ENCODE data around the gene PLEKHA3.

Gene PLEKHA3

DNA sequence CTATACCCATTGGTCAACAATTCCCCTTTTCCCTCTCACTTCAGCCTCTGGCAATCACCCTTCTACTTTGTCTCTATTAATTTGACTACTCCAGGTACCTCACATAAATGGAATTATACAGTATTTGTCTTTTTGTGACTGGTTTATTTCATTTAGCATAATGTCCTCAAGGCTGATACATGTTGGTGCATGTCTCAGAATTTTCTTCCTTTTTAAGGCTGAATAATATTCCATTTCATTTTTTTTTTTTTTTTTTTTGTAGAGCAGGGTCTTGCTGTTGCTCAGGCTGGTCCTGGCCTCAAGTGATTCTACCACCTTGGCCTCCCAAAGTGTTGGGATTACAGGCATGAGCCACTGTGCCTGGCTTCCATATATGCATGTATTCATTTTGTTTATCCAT, 3.8 kb upstream of the PLEKHA3 start:
- Histone ChIP-seq H3K9me3 (ENCODE audit: insufficient read depth, low read depth, low read length) (no peaks in the 10 kb centered on the region), H3K9ac (ENCODE audit: low read depth, low read length, poor library complexity, severe bottlenecking) (no peak overlapping the region), H3F3A (ENCODE audit: low read depth) (peaks cover 9% of the 10 kb centered on the region; the same call in 1 of the 2 replicates), H2AFZ (ENCODE audit: low read length) (no peak overlapping the region), H3K79me2 (ENCODE audit: insufficient read depth, low read length) (peaks cover 38% of the 10 kb centered on the region), H3K36me3 (ENCODE audit: insufficient read depth, low read length) (no peaks in the 10 kb centered on the region), H3K4me3 (ENCODE audit: low read length, poor library complexity, severe bottlenecking) (peak overlapping the region; percentile 90), H3K9me2 (replicated peaks; ENCODE audit: low read depth, low read length) (no peaks in the 10 kb centered on the region), H3K27me3 (ENCODE audit: insufficient read depth, low read length, poor library complexity, severe bottlenecking) (no peaks in the 10 kb centered on the region), H3K4me1 (ENCODE audit: insufficient read depth, low read length, poor library complexity, severe bottlenecking) (peaks cover 24% of the 10 kb centered on the region), H3K4me2 (ENCODE audit: low read depth, low read length, poor library complexity, severe bottlenecking) (peak overlapping the region; percentile 77), H4K20me1 (ENCODE audit: insufficient read depth, low read length, poor library complexity, severe bottlenecking) (peaks cover 10% of the 10 kb centered on the region)
- TF ChIP-seq CTCF (conservative IDR thresholded peaks at IDR 0.05; ENCODE audit: low read length) (no peak), EZH2phosphoT487 (IDR thresholded peaks at IDR 0.05; ENCODE audit: borderline replicate concordance) (no peak)

DNA sequence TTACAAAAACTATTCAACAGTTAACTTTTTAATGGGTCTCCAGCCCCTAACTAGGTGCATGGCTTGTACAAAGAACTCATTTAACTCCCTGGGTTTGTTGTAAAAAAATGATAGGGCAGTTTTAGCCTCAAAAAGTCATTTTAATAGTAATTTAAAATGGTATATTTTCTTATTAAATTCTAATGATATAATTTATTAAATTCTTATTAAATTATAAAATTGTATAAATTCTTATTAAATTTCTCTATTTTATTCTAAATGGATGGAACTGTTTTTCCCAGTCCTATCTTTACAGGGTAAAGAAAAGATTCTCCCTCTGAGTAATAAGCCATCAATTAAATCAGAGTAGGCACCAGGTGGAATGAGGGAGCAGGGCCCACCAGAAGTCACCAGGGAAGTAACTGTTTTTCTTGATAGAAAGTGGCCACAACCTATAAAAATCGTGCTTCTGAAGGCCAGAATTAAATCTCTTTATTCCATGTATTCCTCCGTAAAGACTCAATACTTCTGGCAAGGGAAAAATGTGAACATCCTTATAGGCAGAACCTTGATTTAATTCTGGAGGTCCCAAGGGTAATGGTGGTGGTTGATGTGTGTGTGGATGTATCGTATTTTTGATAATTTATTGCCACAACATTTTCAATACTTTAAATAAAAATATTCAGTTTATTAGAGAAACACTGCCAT, 2.7 kb upstream of the PLEKHA3 start:
- H2AFZ ChIP-seq (ENCODE audit: low read length), result peak overlapping the region; percentile 98
- no peaks in the 10 kb centered on the region for H3K27me3 ChIP-seq (ENCODE audit: insufficient read depth, low read length, poor library complexity, severe bottlenecking)
- no peaks in the 10 kb centered on the region for H3K9me2 ChIP-seq (replicated peaks; ENCODE audit: low read depth, low read length)
- peaks cover 9% of the 10 kb centered on the region; the same call in 1 of the 2 replicates for H3F3A ChIP-seq (ENCODE audit: low read depth)
- H3K4me1 ChIP-seq (ENCODE audit: insufficient read depth, low read length, poor library complexity, severe bottlenecking), result peaks cover 35% of the 10 kb centered on the region
- peak overlapping the region; percentile 77 for H3K4me2 ChIP-seq (ENCODE audit: low read depth, low read length, poor library complexity, severe bottlenecking)
- H3K79me2 ChIP-seq (ENCODE audit: insufficient read depth, low read length), result peaks cover 49% of the 10 kb centered on the region
- no peak for TF ChIP-seq EZH2phosphoT487 (IDR thresholded peaks at IDR 0.05; ENCODE audit: borderline replicate concordance)
- TF ChIP-seq CTCF (conservative IDR thresholded peaks at IDR 0.05; ENCODE audit: low read length), result no peak
- peaks cover 21% of the 10 kb centered on the region for H4K20me1 ChIP-seq (ENCODE audit: insufficient read depth, low read length, poor library complexity, severe bottlenecking)
- H3K36me3 ChIP-seq (ENCODE audit: insufficient read depth, low read length), result no peaks in the 10 kb centered on the region
- H3K4me3 ChIP-seq (ENCODE audit: low read length, poor library complexity, severe bottlenecking), result peak overlapping the region; percentile 90
- no peaks in the 10 kb centered on the region for H3K9me3 ChIP-seq (ENCODE audit: insufficient read depth, low read depth, low read length)
- H3K9ac ChIP-seq (ENCODE audit: low read depth, low read length, poor library complexity, severe bottlenecking), result peak overlapping the region; percentile 93

- H3K9me3 ChIP-seq (ENCODE audit: insufficient read depth, low read depth, low read length), result no peaks in the 10 kb centered on the region
- H3K27me3 ChIP-seq (ENCODE audit: insufficient read depth, low read length, poor library complexity, severe bottlenecking), result no peaks in the 10 kb centered on the region
- peaks cover 40% of the 10 kb centered on the region for H3K4me1 ChIP-seq (ENCODE audit: insufficient read depth, low read length, poor library complexity, severe bottlenecking)
- H2AFZ ChIP-seq (ENCODE audit: low read length), result peak overlapping the region; percentile 98
- no peaks in the 10 kb centered on the region for H3K36me3 ChIP-seq (ENCODE audit: insufficient read depth, low read length)
- no peaks in the 10 kb centered on the region for H3K9me2 ChIP-seq (replicated peaks; ENCODE audit: low read depth, low read length)
- H3K4me2 ChIP-seq (ENCODE audit: low read depth, low read length, poor library complexity, severe bottlenecking), result peak overlapping the region; percentile 77
- H3F3A ChIP-seq (ENCODE audit: low read depth), result peaks cover 9% of the 10 kb centered on the region; the same call in 1 of the 2 replicates
- H3K9ac ChIP-seq (ENCODE audit: low read depth, low read length, poor library complexity, severe bottlenecking), result peak overlapping the region; percentile 93
- H4K20me1 ChIP-seq (ENCODE audit: insufficient read depth, low read length, poor library complexity, severe bottlenecking), result peaks cover 25% of the 10 kb centered on the region
- TF ChIP-seq CTCF (conservative IDR thresholded peaks at IDR 0.05; ENCODE audit: low read length) (no peak), EZH2phosphoT487 (IDR thresholded peaks at IDR 0.05; ENCODE audit: borderline replicate concordance) (no peak)
- peak overlapping the region; percentile 90 for H3K4me3 ChIP-seq (ENCODE audit: low read length, poor library complexity, severe bottlenecking)
- H3K79me2 ChIP-seq (ENCODE audit: insufficient read depth, low read length), result peaks cover 54% of the 10 kb centered on the region
Observed at GRCh38 chr2:178478130-178478438, 2.2 kb upstream of the PLEKHA3 start.
